WI38 (cell line): Measurements from ENCODE around the gene ANK3.

Source experiments
- H3K4me3 ChIP-seq: 2 replicates; pipeline ENCODE4 v1.5.1; 2011; ENCODE audit warnings: low read depth, mild to moderate bottlenecking, control low read depth, low read length
- CTCF ChIP-seq: IDR thresholded peaks from 2 replicates; pipeline ENCODE4 v1.5.1; 2012; ENCODE audit warnings: low read depth, mild to moderate bottlenecking, control low read depth, low read length

Gene ANK3

GRCh38 chr10:59985639-59986038, 404.0 kb downstream of the ANK3 start:
- no peak for TF ChIP-seq CTCF
- no peak overlapping the region for H3K4me3 ChIP-seq

GRCh38 chr10:59984415-59984814, 405.3 kb downstream of the ANK3 start:
- H3K4me3 ChIP-seq, result no peak overlapping the region
- no peak for TF ChIP-seq CTCF

- TF ChIP-seq CTCF, result no peak
- H3K4me3 ChIP-seq, result no peak overlapping the region
These were observed 409.3 kb downstream of the ANK3 start for GRCh38 chr10:59980356-59980755.

- no peak for TF ChIP-seq CTCF
These were observed 412.2 kb downstream of the ANK3 start for GRCh38 chr10:59977486-59977885.

GRCh38 chr10:59976909-59977308, 412.8 kb downstream of the ANK3 start:
- no peak overlapping the region for H3K4me3 ChIP-seq
- TF ChIP-seq CTCF, result no peak

More at GRCh38 chr10:59977486-59977885, 412.2 kb downstream of the ANK3 start:
- H3K4me3 ChIP-seq, result no peak overlapping the region
